GM21423 (cell line): ENCODE results near the gene HABP4.
A peak's percentile ranks its signal among the peaks of the same experiment; 100 is the strongest.

Source experiments
- ATAC-seq: cut with Tn5 transposase; IDR thresholded peaks from one replicate; pipeline ENCODE4 v1.9.1; 2021; ENCODE audit warnings: mild to moderate bottlenecking, moderate library complexity; ENCODE audit not compliant: unreplicated experiment

HABP4 gene

DNA sequence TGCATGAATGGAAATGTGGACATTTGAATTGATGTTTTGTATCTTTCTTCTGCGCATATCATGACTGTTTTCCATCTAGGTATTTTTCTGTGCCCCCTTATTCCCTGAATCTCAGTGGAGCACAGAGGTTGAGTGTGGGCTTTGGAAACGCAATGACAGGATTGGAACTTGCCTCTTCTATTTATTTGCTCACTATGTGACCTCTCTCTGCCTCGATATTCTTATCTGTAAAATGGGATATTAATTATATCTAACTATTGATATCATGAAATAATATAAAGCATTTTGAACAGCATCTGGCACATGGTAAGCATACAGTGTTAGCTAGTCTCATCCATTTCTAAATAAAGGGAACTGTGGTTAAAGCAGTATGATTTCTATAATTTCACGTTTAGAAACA is 26.0 kb downstream of the HABP4 start:
- ATAC-seq = no peak

GRCh38 chr9:96476591-96476990 is 26.6 kb downstream of the HABP4 start:
- no peak for ATAC-seq

DNA sequence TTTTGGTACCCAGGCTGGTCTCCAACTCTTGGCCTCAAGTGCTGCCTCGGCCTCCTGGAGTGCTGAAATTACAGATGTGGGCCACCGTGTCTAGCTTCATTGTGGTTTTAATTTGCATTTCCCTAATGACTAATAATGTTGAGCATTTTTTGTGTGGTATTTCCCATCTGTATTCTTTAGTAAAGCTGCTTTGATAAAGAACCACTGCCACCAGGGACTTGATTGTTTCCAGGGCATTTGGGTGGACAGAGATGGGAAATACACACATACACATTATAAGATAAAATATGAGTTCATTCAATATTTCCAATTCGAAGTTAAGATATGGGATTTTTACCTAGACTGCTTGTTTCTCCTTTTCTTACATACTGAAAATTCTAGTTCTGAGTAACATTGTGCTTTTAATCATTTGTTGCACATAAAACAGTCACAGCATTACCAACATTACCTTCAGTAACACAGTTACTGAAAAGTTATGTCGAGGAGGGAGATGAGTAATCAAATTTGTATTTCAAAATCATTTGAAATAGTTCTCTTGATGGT is 28.9 kb downstream of the HABP4 start:
- ATAC-seq = no peak

DNA sequence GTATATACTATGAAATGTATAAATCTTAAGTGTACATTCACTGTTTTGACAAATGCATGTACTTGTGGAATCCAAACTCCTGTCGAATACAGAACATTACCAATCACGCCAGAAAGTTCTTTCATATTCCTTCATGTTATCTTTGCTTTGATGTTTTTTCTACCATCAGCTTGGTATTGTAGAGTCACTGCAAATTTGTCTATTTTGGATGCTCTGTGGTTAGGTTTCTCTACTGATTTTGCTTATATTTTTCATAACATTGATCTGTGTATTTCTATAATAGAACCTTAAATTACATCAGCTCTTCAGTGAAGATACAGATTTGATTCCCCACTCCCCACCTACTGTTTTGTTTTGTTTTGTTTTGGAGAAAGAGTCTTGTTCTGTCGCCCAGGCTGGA is 30.8 kb downstream of the HABP4 start:
- ATAC-seq = no peak

DNA sequence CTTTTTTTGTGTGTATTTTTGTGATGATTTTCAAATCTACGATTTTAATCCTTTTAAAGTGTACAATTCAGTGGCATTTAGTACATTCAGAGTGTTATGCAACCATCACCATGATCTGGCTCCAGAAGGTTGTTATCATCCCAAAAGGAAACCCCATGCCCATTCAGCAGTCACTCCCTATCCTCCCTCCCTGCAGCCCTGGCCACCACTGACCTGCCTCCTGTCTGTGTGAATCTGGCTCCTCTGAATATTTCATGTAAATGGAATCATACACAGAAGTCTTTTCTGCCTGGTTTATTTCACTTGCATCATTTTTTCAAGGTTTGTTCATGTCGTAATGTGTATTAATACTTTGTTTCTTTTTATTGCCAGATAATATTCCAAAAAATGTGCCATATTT is 32.5 kb downstream of the HABP4 start:
- ATAC-seq = no peak

DNA sequence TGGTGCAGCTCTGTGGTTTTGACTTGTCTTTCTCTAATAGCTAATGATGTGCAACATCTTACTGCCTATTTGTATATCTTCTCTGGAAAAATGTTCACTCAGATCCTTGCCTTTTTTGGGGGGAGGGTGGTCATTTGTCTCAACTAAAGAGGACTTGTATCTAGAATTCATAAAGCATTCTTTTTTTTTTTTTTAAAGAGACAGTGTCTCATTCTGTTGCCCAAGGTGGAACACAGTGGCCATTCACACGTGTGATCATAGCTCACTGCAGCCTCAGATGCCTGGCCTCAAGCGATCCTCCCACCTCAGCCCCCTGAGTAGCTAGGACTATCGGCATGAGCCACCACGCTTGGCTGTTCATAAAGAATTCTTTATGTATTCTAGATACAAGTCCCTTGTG is 33.2 kb downstream of the HABP4 start:
- no peak for ATAC-seq

DNA sequence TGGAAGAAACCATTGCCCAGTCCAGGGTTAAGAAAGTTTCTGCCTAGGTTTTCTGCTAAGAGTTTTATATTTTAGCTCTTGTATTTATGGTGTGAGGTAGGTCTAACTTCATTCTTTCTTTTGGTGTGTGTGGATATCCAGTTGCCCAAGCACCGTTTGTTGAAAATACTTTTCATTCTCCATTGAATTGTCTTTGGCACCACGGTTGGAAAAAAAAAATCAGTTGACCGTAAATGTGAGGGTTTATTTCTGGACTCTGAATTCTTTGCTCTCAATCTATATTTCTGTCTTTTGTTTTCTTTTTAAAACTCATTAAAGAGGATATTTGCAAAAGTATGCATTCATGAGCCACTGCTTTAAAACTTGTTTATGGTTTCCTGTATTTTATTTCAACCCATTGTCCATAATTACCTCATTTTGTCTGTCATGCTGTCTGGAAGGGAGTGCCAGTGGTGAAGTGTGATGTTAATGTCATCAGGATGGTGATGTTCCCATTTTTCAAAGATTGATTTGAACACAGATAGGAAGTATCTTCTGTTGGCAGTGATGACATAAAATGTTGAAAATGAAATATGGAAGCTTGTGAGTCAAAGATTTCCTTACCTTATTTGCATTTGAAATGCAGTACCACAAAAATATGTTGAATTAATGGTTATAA is 33.9 kb downstream of the HABP4 start:
- no peak for ATAC-seq

GRCh38 chr9:96484521-96484931 is 34.6 kb downstream of the HABP4 start:
- peak; percentile 96 for ATAC-seq

GRCh38 chr9:96485280-96485679 is 35.3 kb downstream of the HABP4 start:
- no peak for ATAC-seq

- no peak for ATAC-seq
These were observed 36.5 kb downstream of the HABP4 start for GRCh38 chr9:96486386-96487028.

DNA sequence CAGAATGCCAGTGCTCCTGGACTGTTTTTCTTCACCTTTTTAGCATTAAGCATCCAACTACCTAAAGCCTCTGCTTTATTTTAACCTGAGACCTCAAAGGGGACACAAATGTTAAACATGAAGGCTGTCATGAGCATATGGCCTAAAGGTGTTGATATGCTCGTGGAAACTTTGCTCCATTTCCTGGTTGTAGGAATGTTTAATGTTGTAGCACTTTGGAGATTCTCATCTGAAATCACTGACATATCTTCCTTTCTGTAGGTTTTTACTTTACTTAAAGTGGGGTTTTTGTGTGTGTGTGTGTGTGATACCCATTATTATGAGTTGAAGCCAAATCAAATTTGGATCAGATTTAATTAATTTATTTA is 37.0 kb downstream of the HABP4 start:
- no peak for ATAC-seq

GRCh38 chr9:96487949-96488348 is 38.0 kb downstream of the HABP4 start:
- ATAC-seq = no peak

- ATAC-seq = no peak
These were observed 39.6 kb downstream of the HABP4 start for GRCh38 chr9:96489482-96489979.

DNA sequence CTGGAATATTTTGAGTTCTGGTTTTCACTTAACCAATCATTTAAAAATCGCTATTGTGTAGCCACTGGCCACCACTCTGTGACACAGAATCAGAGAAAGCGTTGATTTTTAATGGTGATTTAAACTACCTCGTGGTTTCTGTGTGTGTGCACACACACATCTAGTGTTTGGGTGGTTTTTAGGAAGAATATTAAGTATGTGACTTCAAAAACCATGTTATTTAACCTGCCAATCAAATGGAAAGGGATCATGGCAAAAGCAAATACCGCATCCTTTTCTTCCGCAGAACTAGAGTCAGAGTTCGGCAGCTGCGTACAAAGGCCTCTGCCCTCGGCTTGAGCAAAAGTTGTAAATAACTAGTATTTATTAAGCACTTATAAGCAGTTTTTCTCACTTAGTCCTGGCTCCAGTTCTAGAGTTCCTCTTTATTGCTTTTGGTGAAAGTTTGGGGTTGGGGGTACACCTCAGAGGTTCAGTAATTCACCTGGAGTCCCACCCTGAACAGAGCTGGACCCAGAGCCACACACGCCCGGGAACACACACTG is 40.6 kb downstream of the HABP4 start:
- no peak for ATAC-seq

- no peak for ATAC-seq
These were observed 41.3 kb downstream of the HABP4 start for GRCh38 chr9:96491079-96491879.

DNA sequence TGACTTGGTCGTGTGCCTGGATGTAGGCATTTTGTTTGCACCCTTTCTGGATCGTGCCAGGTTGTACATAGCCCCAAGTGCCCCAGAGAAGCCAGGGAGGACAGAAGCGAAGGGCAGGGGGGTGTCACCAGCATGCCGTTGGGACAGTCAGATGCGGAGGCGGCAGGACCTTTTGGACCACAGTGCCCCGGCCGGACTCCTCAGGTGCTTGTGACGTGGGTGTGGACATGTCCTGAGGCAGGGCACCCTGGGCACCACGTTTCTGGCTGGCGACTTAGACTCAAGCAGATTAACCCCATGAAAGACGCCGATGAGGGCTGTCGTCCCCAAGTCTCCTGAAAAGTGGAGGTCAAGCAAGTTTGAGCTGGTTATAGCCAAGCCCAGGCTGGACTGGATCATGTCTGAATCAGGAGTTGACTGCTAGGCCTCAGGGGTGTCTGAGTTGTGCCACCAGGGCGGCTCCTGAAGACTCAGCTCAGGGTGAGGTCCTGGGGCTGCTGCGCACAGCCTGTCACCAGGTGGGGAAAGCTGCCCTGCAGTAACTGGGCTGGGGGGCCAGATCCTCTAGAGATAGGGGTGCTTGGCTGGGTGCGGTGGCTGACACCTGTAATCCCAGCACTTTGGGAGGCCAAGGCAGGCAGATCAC is 42.0 kb downstream of the HABP4 start:
- no peak for ATAC-seq

GRCh38 chr9:96492993-96493531 is 43.1 kb downstream of the HABP4 start:
- no peak for ATAC-seq

DNA sequence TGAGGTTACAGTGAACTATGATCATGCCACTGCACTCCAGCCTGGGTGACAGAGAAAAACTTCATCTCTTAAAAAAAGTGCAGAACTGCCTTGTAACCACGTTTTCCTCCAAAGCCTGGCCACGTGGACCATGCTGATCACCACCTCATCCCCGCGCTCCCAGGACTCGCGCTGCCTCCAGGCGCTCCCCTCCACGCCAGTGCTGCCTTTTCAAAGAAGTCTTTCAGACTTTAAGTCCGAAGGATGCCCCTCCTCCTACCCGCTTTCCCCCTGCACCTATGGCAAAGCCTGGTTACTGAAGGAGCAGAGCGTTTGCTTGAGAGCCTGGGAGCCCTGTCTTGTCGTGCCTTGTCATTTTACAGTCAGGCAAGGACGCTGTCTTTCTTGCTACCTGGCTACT is 43.8 kb downstream of the HABP4 start:
- ATAC-seq = no peak

DNA sequence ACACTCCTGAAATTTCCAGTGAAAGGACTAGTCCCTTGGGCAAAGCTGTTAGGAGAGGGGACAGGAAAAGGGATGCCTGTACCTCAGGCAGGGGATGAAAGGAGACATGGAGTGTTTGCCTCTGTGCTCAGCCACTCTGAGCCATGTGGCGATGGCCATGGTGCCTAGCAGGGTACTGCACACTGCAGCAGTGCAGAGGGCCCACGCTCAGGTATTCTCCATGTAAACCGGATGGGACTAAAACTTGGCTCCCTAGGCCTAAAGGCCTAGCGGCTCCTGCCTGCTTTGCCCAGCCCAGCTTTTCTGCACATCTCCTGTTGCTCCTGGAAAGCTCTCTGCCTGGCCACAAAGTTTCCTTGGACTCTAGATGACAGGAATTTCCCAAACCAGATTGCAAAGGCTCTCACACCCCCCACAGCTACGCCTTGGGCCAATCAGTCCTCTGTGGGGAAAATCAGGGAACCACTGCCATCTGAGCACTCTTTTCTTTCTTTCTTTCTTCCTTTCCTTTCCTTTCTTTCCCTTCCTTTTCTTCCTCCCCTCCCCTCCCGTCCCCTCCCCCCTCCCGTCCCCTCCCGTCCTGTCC is 44.3 kb downstream of the HABP4 start:
- ATAC-seq = no peak

DNA sequence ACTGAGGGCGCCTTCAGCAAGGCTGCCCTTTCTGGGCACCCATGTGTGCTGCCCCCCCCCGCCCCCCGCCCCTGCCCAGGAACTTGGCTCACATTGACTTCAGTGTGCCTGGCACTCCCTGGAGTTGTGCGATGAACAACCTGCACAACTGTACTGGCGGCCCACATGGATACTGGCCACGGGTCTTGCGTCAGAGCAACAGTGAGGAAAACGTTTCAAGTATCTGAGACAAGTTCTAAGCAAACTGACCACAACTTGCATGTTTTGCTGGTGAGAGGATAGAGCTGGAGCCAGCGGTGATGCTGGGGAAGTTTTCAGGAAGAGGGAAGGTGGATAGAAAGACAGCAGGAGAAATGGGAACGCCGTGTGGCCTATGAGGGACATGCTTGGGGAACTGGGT is 45.4 kb downstream of the HABP4 start:
- no peak for ATAC-seq
